ENCODE measurements around the gene ALDH3B2. TPM values are rescaled to one million over a fixed set of nuclear protein-coding genes. Genes with fewer than 3 reads are reported as not detected.
"Not testable (repeated sequence)": the region's sequence is repeated elsewhere in the genome, so short reads cannot be mapped to it uniquely, and the experiment has no call there.

Gene ALDH3B2
- total and polyA plus RNA-seq, 2 experiments from 2014 or later = not detected

DNA sequence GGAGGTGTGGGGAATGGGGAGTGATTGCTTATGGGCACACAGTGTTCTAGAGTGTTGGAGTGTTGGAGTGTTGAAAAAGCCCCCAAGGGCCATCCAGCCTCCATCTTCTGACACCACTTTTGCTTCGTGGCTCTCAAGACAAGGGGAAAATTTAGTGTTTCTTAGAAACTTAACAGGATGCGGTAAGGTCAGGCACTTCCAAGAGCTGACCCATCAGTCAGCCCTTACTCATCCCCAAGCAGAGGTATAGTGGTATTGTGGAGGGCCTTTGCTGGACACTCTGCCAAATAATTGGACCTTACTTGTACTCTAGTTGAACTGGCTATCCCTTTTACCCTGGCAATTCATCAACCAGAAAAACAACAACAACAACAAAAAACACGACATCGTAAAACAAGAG, 14.8 kb upstream of the ALDH3B2 start:
- H3K27me3 ChIP-seq = no peaks in the 10 kb centered on the region
- H3K36me3 ChIP-seq = no peaks in the 10 kb centered on the region
- no peak for DNase-seq (ENCODE audit: low read depth in 1 of 2, low spot score in 1 of 2)
- H3K9me3 ChIP-seq (ENCODE audit: low read depth) = no peaks in the 10 kb centered on the region
- H3K4me1 ChIP-seq (ENCODE audit: low read depth) = peaks cover 10% of the 10 kb centered on the region
- H3K4me3 ChIP-seq = no peak overlapping the region
- TF ChIP-seq, protein P1, sequence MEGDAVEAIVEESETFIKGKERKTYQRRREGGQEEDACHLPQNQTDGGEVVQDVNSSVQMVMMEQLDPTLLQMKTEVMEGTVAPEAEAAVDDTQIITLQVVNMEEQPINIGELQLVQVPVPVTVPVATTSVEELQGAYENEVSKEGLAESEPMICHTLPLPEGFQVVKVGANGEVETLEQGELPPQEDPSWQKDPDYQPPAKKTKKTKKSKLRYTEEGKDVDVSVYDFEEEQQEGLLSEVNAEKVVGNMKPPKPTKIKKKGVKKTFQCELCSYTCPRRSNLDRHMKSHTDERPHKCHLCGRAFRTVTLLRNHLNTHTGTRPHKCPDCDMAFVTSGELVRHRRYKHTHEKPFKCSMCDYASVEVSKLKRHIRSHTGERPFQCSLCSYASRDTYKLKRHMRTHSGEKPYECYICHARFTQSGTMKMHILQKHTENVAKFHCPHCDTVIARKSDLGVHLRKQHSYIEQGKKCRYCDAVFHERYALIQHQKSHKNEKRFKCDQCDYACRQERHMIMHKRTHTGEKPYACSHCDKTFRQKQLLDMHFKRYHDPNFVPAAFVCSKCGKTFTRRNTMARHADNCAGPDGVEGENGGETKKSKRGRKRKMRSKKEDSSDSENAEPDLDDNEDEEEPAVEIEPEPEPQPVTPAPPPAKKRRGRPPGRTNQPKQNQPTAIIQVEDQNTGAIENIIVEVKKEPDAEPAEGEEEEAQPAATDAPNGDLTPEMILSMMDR (IDR thresholded peaks at IDR 0.05; ENCODE audit: low read depth, low read length) = no peak
- H3K27ac ChIP-seq = no peak overlapping the region

- H3K36me3 ChIP-seq = no peaks in the 10 kb centered on the region
- H3K4me3 ChIP-seq = no peak overlapping the region
- no peaks in the 10 kb centered on the region for H3K9me3 ChIP-seq (ENCODE audit: low read depth)
- no peak for DNase-seq (ENCODE audit: low read depth in 1 of 2, low spot score in 1 of 2)
- H3K27ac ChIP-seq = no peak overlapping the region
- TF ChIP-seq, protein P1 (IDR thresholded peaks at IDR 0.05; ENCODE audit: low read depth, low read length) = no peak
- peaks cover 16% of the 10 kb centered on the region for H3K4me1 ChIP-seq (ENCODE audit: low read depth)
- H3K27me3 ChIP-seq = no peaks in the 10 kb centered on the region
These were observed 13.6 kb upstream of the ALDH3B2 start for GRCh38 chr11:67687986-67688385.

- H3K27ac ChIP-seq; H3K27me3 ChIP-seq; H3K9me3 ChIP-seq (ENCODE audit: low read depth); H3K4me3 ChIP-seq; DNase-seq (ENCODE audit: low read depth in 1 of 2, low spot score in 1 of 2); H3K36me3 ChIP-seq: not testable (repeated sequence)
- H3K4me1 ChIP-seq (ENCODE audit: low read depth) = peaks cover 21% of the 10 kb centered on the region
These were observed 11.4 kb upstream of the ALDH3B2 start for GRCh38 chr11:67685641-67686332.

DNA sequence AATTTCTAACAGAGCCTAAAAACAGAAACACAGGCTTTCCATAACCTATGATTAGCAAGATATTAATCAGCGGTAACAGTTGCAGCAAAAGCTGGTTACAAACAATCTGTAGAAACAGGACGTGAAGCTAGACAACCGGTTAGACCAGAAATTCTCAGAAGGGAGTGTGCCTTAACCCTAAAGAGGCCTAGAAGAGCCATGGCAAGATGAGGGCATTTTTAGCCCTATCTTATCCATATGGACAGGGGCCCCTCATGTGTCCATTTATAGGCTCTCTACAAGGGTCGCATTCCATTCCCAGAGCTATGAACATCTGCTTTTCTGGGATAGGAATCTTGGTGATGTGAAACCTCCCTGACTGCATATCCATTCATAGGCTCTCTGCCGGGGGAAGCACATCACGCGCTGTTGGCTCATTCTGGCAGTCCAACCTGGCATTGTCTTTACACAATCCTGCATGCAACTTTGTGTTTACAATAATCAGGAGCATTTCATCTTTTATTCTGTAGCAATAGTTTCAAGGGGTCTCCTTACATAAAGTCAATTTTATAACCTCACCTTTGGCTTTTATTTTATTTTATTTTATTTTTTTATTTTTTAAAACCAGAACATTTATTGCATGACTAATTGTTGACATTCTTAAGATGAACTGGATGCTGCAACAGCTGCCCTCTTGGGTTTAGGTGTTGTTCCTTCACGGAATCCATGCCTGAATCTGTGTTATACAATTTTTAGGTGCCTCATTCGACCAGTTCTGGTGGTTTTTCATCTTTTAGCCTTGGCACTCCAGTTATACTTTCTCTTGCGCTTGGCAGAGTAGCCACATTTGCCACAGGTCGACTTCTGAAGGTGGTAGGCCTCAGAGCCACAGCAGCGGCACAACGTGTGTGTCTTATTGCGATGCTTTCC, 8.0 kb upstream of the ALDH3B2 start:
- H3K4me3 ChIP-seq; DNase-seq (ENCODE audit: low read depth in 1 of 2, low spot score in 1 of 2); H3K9me3 ChIP-seq (ENCODE audit: low read depth); H3K36me3 ChIP-seq; H3K27me3 ChIP-seq: not testable (repeated sequence)
- peaks cover 17% of the 10 kb centered on the region for H3K4me1 ChIP-seq (ENCODE audit: low read depth)
- H3K27ac ChIP-seq = peak overlapping the region; percentile 88

DNA sequence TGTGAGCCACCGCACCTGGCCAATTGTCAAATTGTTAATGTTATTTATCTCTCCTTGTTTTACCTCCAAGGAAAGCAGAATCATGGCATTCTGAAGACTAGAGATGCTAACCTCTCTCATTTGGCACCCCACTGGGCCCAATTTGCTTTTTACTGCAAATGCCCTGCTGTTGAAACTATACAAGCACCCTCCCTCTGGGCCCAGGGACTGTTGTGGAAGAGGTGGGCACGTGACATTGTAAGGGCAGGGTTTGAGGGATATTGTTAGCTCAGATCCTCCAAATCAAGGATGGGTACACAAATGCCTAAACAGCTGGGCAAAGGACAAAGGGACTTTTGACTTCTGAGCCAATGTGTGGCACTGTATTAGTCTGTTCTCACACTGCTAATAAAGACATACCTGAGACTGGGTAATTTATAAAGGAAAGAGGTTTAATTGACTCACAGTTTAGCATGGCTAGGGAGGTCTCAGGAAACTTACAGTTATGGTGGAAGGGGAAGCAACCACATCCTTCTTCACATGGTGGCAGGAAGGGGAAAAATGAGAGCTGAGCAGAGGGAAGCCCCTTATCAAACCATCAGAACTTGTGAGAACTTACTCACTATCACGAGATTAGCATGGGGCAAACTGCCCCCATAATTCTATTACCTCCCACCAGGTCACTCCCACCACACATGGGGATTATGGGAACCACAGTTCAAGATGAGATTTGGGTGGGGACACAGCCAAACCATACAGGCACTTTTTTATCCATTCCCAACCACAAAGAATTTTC, 6.5 kb upstream of the ALDH3B2 start:
- H3K27me3 ChIP-seq = no peaks in the 10 kb centered on the region
- no peaks in the 10 kb centered on the region for H3K9me3 ChIP-seq (ENCODE audit: low read depth)
- TF ChIP-seq, protein P1 (IDR thresholded peaks at IDR 0.05; ENCODE audit: low read depth, low read length) = no peak
- no peak for DNase-seq (ENCODE audit: low read depth in 1 of 2, low spot score in 1 of 2)
- H3K4me1 ChIP-seq (ENCODE audit: low read depth) = peaks cover 17% of the 10 kb centered on the region
- no peak overlapping the region for H3K4me3 ChIP-seq
- no peak overlapping the region for H3K27ac ChIP-seq
- no peaks in the 10 kb centered on the region for H3K36me3 ChIP-seq

GRCh38 chr11:67675058-67675747, 780 bp upstream of the ALDH3B2 start:
- H3K36me3 ChIP-seq = no peaks in the 10 kb centered on the region
- H3K4me1 ChIP-seq (ENCODE audit: low read depth) = no peaks in the 10 kb centered on the region
- H3K27me3 ChIP-seq = no peaks in the 10 kb centered on the region
- TF ChIP-seq, protein P1 (IDR thresholded peaks at IDR 0.05; ENCODE audit: low read depth, low read length) = no peak
- DNase-seq (ENCODE audit: low read depth in 1 of 2, low spot score in 1 of 2) = no peak
- H3K4me3 ChIP-seq = no peak overlapping the region
- no peak overlapping the region for H3K27ac ChIP-seq
- H3K9me3 ChIP-seq (ENCODE audit: low read depth) = no peaks in the 10 kb centered on the region

Data from cardiac muscle cell (in vitro differentiated cells and primary cell).